GM23338 (cell line): Measurements from ENCODE around the gene SNX2. TPM values are rescaled to one million over a fixed set of nuclear protein-coding genes. Genes with fewer than 3 reads are reported as not detected.

Experiments used
- ATAC-seq: fragments of 200-7000 bp; cut with Tn5 transposase; 3 replicates; pipeline ENCODE4 v1.9.1; 2020
- DNase-seq: peaks from one replicate; pipeline ENCODE4 v3.0.0-alpha.2; 2015; ENCODE audit warnings: low spot score
- H2AFZ ChIP-seq: fragments of 200-600 bp; sonication (generic); 2 replicates; pipeline ENCODE4 v1.8.0; 2016; ENCODE audit warnings: antibody characterized with exemption, mild to moderate bottlenecking, moderate library complexity
- H3F3A ChIP-seq: fragments of 200-600 bp; sonication (generic); replicated peaks from 2 replicates; pipeline ENCODE4 v1.8.0; 2017; ENCODE audit warnings: antibody characterized with exemption, mixed run types, low read depth
- H3K27ac ChIP-seq: fragments of 200-600 bp; sonication (generic); 2 replicates; pipeline ENCODE4 v1.6.1; 2016; ENCODE audit warnings: low read depth
- H3K27me3 ChIP-seq: fragments of 200-600 bp; sonication (generic); 2 replicates; pipeline ENCODE4 v1.8.0; 2016; ENCODE audit warnings: mild to moderate bottlenecking, mixed run types, moderate library complexity; ENCODE audit not compliant: insufficient read depth
- H3K36me3 ChIP-seq: fragments of 200-600 bp; sonication (generic); 2 replicates; pipeline ENCODE4 v1.8.0; 2016; ENCODE audit warnings: mild to moderate bottlenecking; ENCODE audit not compliant: insufficient read depth
- H3K4me1 ChIP-seq: fragments of 200-600 bp; sonication (generic); 2 replicates; pipeline ENCODE4 v1.8.0; 2016; ENCODE audit warnings: mild to moderate bottlenecking, moderate library complexity; ENCODE audit not compliant: insufficient read depth
- H3K4me2 ChIP-seq: fragments of 200-600 bp; sonication (generic); 2 replicates; pipeline ENCODE4 v1.7.1; 2017; ENCODE audit warnings: mixed run types
- H3K4me3 ChIP-seq: fragments of 200-600 bp; sonication (generic); 2 replicates; pipeline ENCODE4 v1.6.1; 2016; ENCODE audit warnings: mixed run types
- H3K79me2 ChIP-seq: fragments of 200-600 bp; sonication (generic); replicated peaks from 2 replicates; pipeline ENCODE4 v1.8.0; 2017; ENCODE audit warnings: mild to moderate bottlenecking; ENCODE audit not compliant: insufficient read depth
- H3K9me2 ChIP-seq: fragments of 200-600 bp; sonication (generic); 2 replicates; pipeline ENCODE4 v1.8.0; 2017; ENCODE audit not compliant: insufficient read depth
- H4K20me1 ChIP-seq: fragments of 200-600 bp; sonication (generic); replicated peaks from 2 replicates; pipeline ENCODE4 v1.8.0; 2017; ENCODE audit warnings: mild to moderate bottlenecking; ENCODE audit not compliant: insufficient read depth
- H3K27ac Mint-ChIP-seq: 2 replicates; pipeline ENCODE4 v1.8.0; 2020; ENCODE audit warnings: inconsistent platforms, mild to moderate bottlenecking, moderate library complexity, mixed read lengths
- H3K27me3 Mint-ChIP-seq: 3 replicates; pipeline ENCODE4 v1.8.0; 2022; ENCODE audit warnings: low read depth, mild to moderate bottlenecking, moderate library complexity, mixed read lengths, inconsistent platforms; ENCODE audit not compliant: insufficient read depth, poor library complexity
- H3K36me3 Mint-ChIP-seq: 3 replicates; pipeline ENCODE4 v1.8.0; 2021; ENCODE audit warnings: low read depth, mild to moderate bottlenecking, inconsistent platforms, moderate library complexity, mixed read lengths
- H3K4me1 Mint-ChIP-seq: 3 replicates; pipeline ENCODE4 v1.8.0; 2020; ENCODE audit warnings: mild to moderate bottlenecking, inconsistent platforms, mixed read lengths
- H3K4me3 Mint-ChIP-seq: 3 replicates; pipeline ENCODE4 v1.8.0; 2021; ENCODE audit warnings: moderate library complexity, mild to moderate bottlenecking, inconsistent platforms, mixed read lengths
- H3K9me3 Mint-ChIP-seq: 3 replicates; pipeline ENCODE4 v1.8.0; 2020; ENCODE audit warnings: moderate library complexity, mild to moderate bottlenecking, inconsistent platforms, mixed read lengths
- CREB1 ChIP-seq: fragments of 250-450 bp; sonication (Bioruptor Pico); IDR thresholded peaks from 2 replicates; pipeline ENCODE4 v1.5.0; 2020; ENCODE audit warnings: low read depth, mild to moderate bottlenecking, moderate library complexity
- ZNF114 ChIP-seq: fragments of 250-450 bp; sonication (Bioruptor Pico); IDR thresholded peaks from 2 replicates; pipeline ENCODE4 v1.5.0; 2020; ENCODE audit warnings: mild to moderate bottlenecking, moderate library complexity
- polyA plus RNA-seq: library from polyadenylated mRNA; unstranded; fragments of >200 nt; fragmentation: Nextera tagmentation; extraction: Ambion mirVana; gene quantifications from 2 replicates; pipeline ENCODE4 v1.2.1, GENCODE V29; 2016
- total RNA-seq: library from RNA; depleted of rRNA; stranded (reverse); fragments of >200 nt; shearing (Covaris generic); gene quantifications from 2 replicates; pipeline ENCODE4 v1.2.3, GENCODE V29; 2014
- TF ChIP-seq, protein P1 (sequence below): fragments of 250-450 bp; sonication (Bioruptor Pico); IDR thresholded peaks from 2 replicates; pipeline ENCODE4 v1.5.0; 2020; ENCODE audit warnings: mild to moderate bottlenecking, moderate library complexity
- TF ChIP-seq, protein P2 (sequence below), 2 experiments: fragments of 200-600 bp in 1 of 2; sonication (generic) in 1 of 2; conservative IDR thresholded peaks; 2 replicates each; pipeline versions ENCODE4 v1.5.1 to v1.6.1; 2016 to 2017; ENCODE audit warnings: antibody characterized with exemption in 2 of 2, low read depth in 2 of 2, mild to moderate bottlenecking in 2 of 2, moderate library complexity in 1 of 2

Gene SNX2
- total and polyA plus RNA-seq, 2 experiments from 2014 or later, result 50.8 to 67.8 TPM

DNA sequence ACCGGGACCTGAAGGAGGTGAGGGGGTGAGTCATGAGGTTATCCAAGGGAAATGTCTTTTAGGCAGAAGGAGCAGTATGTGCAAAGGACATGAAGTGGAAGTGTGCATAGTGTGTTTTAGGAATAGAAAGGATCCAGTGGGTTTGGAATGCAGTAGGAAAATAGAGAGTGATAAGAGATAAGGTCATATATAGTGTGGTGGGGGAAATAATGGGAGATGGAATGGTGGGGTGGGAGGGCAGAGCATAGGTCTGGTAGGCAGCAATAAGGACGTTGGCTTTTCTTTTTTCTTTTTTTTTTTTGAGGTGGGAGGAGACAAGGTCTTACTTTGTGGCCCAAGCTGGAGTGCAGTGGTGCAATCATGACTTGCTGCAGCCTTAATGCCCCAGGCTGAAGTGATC is 88.4 kb downstream of the SNX2 start:
- ATAC-seq (no peak), DNase-seq (no peak)
- Mint-ChIP-seq H3K27me3 (no peaks in the 10 kb centered on the region), H3K4me3 (no peak overlapping the region), H3K27ac (no peak overlapping the region), H3K4me1 (peaks cover 28% of the 10 kb centered on the region), H3K9me3 (no peaks in the 10 kb centered on the region), H3K36me3 (no peaks in the 10 kb centered on the region)
- no peaks in the 10 kb centered on the region for H4K20me1 ChIP-seq
- peaks cover 20% of the 10 kb centered on the region for H3K4me1 ChIP-seq
- H3F3A ChIP-seq, result no peaks in the 10 kb centered on the region
- peaks cover 8% of the 10 kb centered on the region; the same call in 1 of the 2 replicates for H3K79me2 ChIP-seq
- H3K27ac ChIP-seq, result no peak overlapping the region
- no peak for TF ChIP-seq CREB1 (CRISPR knock-in tag)
- TF ChIP-seq, protein P1, sequence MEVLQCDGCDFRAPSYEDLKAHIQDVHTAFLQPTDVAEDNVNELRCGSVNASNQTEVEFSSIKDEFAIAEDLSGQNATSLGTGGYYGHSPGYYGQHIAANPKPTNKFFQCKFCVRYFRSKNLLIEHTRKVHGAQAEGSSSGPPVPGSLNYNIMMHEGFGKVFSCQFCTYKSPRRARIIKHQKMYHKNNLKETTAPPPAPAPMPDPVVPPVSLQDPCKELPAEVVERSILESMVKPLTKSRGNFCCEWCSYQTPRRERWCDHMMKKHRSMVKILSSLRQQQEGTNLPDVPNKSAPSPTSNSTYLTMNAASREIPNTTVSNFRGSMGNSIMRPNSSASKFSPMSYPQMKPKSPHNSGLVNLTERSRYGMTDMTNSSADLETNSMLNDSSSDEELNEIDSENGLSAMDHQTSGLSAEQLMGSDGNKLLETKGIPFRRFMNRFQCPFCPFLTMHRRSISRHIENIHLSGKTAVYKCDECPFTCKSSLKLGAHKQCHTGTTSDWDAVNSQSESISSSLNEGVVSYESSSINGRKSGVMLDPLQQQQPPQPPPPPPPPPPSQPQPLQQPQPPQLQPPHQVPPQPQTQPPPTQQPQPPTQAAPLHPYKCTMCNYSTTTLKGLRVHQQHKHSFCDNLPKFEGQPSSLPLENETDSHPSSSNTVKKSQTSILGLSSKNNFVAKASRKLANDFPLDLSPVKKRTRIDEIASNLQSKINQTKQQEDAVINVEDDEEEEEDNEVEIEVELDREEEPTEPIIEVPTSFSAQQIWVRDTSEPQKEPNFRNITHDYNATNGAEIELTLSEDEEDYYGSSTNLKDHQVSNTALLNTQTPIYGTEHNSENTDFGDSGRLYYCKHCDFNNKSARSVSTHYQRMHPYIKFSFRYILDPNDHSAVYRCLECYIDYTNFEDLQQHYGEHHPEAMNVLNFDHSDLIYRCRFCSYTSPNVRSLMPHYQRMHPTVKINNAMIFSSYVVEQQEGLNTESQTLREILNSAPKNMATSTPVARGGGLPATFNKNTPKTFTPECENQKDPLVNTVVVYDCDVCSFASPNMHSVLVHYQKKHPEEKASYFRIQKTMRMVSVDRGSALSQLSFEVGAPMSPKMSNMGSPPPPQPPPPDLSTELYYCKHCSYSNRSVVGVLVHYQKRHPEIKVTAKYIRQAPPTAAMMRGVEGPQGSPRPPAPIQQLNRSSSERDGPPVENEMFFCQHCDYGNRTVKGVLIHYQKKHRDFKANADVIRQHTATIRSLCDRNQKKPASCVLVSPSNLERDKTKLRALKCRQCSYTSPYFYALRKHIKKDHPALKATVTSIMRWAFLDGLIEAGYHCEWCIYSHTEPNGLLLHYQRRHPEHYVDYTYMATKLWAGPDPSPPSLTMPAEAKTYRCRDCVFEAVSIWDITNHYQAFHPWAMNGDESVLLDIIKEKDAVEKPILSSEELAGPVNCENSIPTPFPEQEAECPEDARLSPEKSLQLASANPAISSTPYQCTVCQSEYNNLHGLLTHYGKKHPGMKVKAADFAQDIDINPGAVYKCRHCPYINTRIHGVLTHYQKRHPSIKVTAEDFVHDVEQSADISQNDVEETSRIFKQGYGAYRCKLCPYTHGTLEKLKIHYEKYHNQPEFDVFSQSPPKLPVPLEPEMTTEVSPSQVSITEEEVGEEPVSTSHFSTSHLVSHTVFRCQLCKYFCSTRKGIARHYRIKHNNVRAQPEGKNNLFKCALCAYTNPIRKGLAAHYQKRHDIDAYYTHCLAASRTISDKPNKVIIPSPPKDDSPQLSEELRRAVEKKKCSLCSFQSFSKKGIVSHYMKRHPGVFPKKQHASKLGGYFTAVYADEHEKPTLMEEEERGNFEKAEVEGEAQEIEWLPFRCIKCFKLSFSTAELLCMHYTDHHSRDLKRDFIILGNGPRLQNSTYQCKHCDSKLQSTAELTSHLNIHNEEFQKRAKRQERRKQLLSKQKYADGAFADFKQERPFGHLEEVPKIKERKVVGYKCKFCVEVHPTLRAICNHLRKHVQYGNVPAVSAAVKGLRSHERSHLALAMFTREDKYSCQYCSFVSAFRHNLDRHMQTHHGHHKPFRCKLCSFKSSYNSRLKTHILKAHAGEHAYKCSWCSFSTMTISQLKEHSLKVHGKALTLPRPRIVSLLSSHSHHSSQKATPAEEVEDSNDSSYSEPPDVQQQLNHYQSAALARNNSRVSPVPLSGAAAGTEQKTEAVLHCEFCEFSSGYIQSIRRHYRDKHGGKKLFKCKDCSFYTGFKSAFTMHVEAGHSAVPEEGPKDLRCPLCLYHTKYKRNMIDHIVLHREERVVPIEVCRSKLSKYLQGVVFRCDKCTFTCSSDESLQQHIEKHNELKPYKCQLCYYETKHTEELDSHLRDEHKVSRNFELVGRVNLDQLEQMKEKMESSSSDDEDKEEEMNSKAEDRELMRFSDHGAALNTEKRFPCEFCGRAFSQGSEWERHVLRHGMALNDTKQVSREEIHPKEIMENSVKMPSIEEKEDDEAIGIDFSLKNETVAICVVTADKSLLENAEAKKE (CRISPR knock-in tag), result no peak
- TF ChIP-seq, protein P2, sequence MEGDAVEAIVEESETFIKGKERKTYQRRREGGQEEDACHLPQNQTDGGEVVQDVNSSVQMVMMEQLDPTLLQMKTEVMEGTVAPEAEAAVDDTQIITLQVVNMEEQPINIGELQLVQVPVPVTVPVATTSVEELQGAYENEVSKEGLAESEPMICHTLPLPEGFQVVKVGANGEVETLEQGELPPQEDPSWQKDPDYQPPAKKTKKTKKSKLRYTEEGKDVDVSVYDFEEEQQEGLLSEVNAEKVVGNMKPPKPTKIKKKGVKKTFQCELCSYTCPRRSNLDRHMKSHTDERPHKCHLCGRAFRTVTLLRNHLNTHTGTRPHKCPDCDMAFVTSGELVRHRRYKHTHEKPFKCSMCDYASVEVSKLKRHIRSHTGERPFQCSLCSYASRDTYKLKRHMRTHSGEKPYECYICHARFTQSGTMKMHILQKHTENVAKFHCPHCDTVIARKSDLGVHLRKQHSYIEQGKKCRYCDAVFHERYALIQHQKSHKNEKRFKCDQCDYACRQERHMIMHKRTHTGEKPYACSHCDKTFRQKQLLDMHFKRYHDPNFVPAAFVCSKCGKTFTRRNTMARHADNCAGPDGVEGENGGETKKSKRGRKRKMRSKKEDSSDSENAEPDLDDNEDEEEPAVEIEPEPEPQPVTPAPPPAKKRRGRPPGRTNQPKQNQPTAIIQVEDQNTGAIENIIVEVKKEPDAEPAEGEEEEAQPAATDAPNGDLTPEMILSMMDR (conservative IDR thresholded peaks at IDR 0.05; ENCODE audit: low read depth in 2 of 2), result no peak
- no peak for TF ChIP-seq ZNF114 (CRISPR knock-in tag)
- H2AFZ ChIP-seq, result no peak overlapping the region
- H3K9me2 ChIP-seq, result peaks cover 4% of the 10 kb centered on the region; the same call in 1 of the 2 replicates
- H3K4me3 ChIP-seq, result no peak overlapping the region
- H3K27me3 ChIP-seq, result no peaks in the 10 kb centered on the region
- H3K4me2 ChIP-seq, result no peak overlapping the region
- H3K36me3 ChIP-seq, result no peaks in the 10 kb centered on the region
